ENCODE measurements around the gene TMPRSS5. TPM values are rescaled to one million over a fixed set of nuclear protein-coding genes. Genes with fewer than 3 reads are reported as not detected.

The TMPRSS5 gene
- polyA plus RNA-seq, 1 donor (not counting 4 experiments of a cell fraction or from before 2014, with no cell fraction given): 0.04 TPM

DNA sequence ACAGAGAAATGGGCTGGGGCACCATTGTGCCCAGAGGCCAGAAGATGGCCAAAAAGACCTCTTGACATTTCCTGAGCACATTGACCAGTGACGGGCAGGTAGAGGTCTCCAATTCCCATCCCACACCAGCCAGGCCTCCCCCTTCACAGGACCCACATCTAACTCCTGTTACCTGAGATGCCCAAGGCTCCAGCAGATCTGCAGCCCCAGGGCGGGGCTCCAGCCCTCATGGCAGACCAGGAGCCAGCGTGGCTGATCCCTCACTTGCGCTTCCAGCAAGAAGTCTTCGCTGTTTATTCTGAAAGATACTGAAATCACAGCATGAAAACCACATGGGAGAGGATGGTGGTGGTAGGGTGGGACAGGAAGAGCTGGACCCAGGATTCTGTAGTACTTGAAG lies 9.0 kb downstream of the TMPRSS5 start:
- no peaks in the 10 kb centered on the region for H3K9me1 ChIP-seq (ENCODE audit: control insufficient read depth, extremely low read depth, insufficient read depth, low read length)
- H3K79me2 ChIP-seq (ENCODE audit: control insufficient read depth, insufficient read depth, low read length): no peaks in the 10 kb centered on the region
- no peak overlapping the region for H3K27ac ChIP-seq (ENCODE audit: control insufficient read depth, insufficient read depth, low read length)
- no peak overlapping the region for H3K9ac ChIP-seq (ENCODE audit: control insufficient read depth, extremely low read depth, insufficient read depth, low read length)
- no peak for DNase-seq (ENCODE audit: low read depth, low spot score)
- H3K9me3 ChIP-seq (ENCODE audit: control insufficient read depth, low read depth, low read length): no peaks in the 10 kb centered on the region
- H3K27me3 ChIP-seq (ENCODE audit: control insufficient read depth, extremely low read depth, insufficient read depth, low read length): no peaks in the 10 kb centered on the region
- TF ChIP-seq, protein P1, sequence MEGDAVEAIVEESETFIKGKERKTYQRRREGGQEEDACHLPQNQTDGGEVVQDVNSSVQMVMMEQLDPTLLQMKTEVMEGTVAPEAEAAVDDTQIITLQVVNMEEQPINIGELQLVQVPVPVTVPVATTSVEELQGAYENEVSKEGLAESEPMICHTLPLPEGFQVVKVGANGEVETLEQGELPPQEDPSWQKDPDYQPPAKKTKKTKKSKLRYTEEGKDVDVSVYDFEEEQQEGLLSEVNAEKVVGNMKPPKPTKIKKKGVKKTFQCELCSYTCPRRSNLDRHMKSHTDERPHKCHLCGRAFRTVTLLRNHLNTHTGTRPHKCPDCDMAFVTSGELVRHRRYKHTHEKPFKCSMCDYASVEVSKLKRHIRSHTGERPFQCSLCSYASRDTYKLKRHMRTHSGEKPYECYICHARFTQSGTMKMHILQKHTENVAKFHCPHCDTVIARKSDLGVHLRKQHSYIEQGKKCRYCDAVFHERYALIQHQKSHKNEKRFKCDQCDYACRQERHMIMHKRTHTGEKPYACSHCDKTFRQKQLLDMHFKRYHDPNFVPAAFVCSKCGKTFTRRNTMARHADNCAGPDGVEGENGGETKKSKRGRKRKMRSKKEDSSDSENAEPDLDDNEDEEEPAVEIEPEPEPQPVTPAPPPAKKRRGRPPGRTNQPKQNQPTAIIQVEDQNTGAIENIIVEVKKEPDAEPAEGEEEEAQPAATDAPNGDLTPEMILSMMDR (optimal IDR thresholded peaks at IDR 0.05 in 1 of 3, IDR thresholded peaks at IDR 0.05 in 1 of 3, conservative IDR thresholded peaks at IDR 0.05 in 1 of 3; ENCODE audit: extremely low read depth in 1 of 3, insufficient read depth in 2 of 3, low read length in 3 of 3): no peak
- TF ChIP-seq EZH2 (IDR thresholded peaks at IDR 0.05; ENCODE audit: low read length): no peak
- no peak overlapping the region for H2AFZ ChIP-seq (ENCODE audit: control insufficient read depth, low read length)
- no peaks in the 10 kb centered on the region for H4K20me1 ChIP-seq (ENCODE audit: control insufficient read depth, extremely low read depth, insufficient read depth, low read length)
- H3K4me1 ChIP-seq (ENCODE audit: control insufficient read depth, extremely low read depth, insufficient read depth, low read length): no peaks in the 10 kb centered on the region
- no peak overlapping the region for H3K4me3 ChIP-seq (ENCODE audit: control insufficient read depth in 2 of 3, extremely low read depth in 1 of 3, insufficient read depth in 2 of 3, low read depth in 1 of 3, low read length in 3 of 3)
- no peaks in the 10 kb centered on the region for H3K36me3 ChIP-seq (ENCODE audit: control insufficient read depth in 2 of 2, extremely low read depth in 1 of 2, insufficient read depth in 2 of 2, low read length in 2 of 2)
- dilution Hi-C loops (cut with MboI; ENCODE audit: extremely low pct_ligation_motif_present, low sequenced_read_pairs): no loop called here
- H3K4me2 ChIP-seq (ENCODE audit: control insufficient read depth, extremely low read depth, insufficient read depth, low read depth, low read length): no peak overlapping the region
- FAIRE-seq: no peak

GRCh38 chr11:113695207-113695606 lies 10.9 kb downstream of the TMPRSS5 start:
- no peaks in the 10 kb centered on the region for H3K36me3 ChIP-seq (ENCODE audit: control insufficient read depth in 2 of 2, extremely low read depth in 1 of 2, insufficient read depth in 2 of 2, low read length in 2 of 2)
- H2AFZ ChIP-seq (ENCODE audit: control insufficient read depth, low read length): no peak overlapping the region
- no peaks in the 10 kb centered on the region for H3K79me2 ChIP-seq (ENCODE audit: control insufficient read depth, insufficient read depth, low read length)
- H3K9ac ChIP-seq (ENCODE audit: control insufficient read depth, extremely low read depth, insufficient read depth, low read length): no peak overlapping the region
- TF ChIP-seq, protein P1 (optimal IDR thresholded peaks at IDR 0.05 in 1 of 3, IDR thresholded peaks at IDR 0.05 in 1 of 3, conservative IDR thresholded peaks at IDR 0.05 in 1 of 3; ENCODE audit: extremely low read depth in 1 of 3, insufficient read depth in 2 of 3, low read length in 3 of 3): no peak
- no peak for TF ChIP-seq EZH2 (IDR thresholded peaks at IDR 0.05; ENCODE audit: low read length)
- dilution Hi-C loops (cut with MboI; ENCODE audit: extremely low pct_ligation_motif_present, low sequenced_read_pairs): no loop called here
- no peak overlapping the region for H3K27ac ChIP-seq (ENCODE audit: control insufficient read depth, insufficient read depth, low read length)
- H3K4me3 ChIP-seq (ENCODE audit: control insufficient read depth in 2 of 3, extremely low read depth in 1 of 3, insufficient read depth in 2 of 3, low read depth in 1 of 3, low read length in 3 of 3): no peak overlapping the region
- no peak for FAIRE-seq
- no peak overlapping the region for H3K4me2 ChIP-seq (ENCODE audit: control insufficient read depth, extremely low read depth, insufficient read depth, low read depth, low read length)
- no peaks in the 10 kb centered on the region for H3K9me1 ChIP-seq (ENCODE audit: control insufficient read depth, extremely low read depth, insufficient read depth, low read length)
- H3K27me3 ChIP-seq (ENCODE audit: control insufficient read depth, extremely low read depth, insufficient read depth, low read length): no peaks in the 10 kb centered on the region
- no peak for DNase-seq (ENCODE audit: low read depth, low spot score)
- H3K4me1 ChIP-seq (ENCODE audit: control insufficient read depth, extremely low read depth, insufficient read depth, low read length): peaks cover 12% of the 10 kb centered on the region
- no peaks in the 10 kb centered on the region for H3K9me3 ChIP-seq (ENCODE audit: control insufficient read depth, low read depth, low read length)
- H4K20me1 ChIP-seq (ENCODE audit: control insufficient read depth, extremely low read depth, insufficient read depth, low read length): no peaks in the 10 kb centered on the region

Measured in keratinocyte (primary cell).